GM18502 (cell line): ENCODE measurements around the gene CYTH3.
"Not testable (repeated sequence)": the region's sequence is repeated elsewhere in the genome, so short reads cannot be mapped to it uniquely, and the experiment has no call there.

Source experiments
- ATAC-seq: cut with Tn5 transposase; IDR thresholded peaks from one replicate; pipeline ENCODE4 v1.9.1; 2021; ENCODE audit warnings: mild to moderate bottlenecking; ENCODE audit not compliant: unreplicated experiment, poor library complexity

Gene CYTH3

GRCh38 chr7:6272481-6273323 lies at the start of gene CYTH3:
Gene CYTH3 (minus strand): TSS chr7:6272624. CDS start chr7:6272507, 117 bp downstream.
- peak; percentile 88 for ATAC-seq

- ATAC-seq, result no peak
Observed at GRCh38 chr7:6320791-6321190, 48.4 kb upstream of the CYTH3 start.

GRCh38 chr7:6317797-6318438 lies 45.5 kb upstream of the CYTH3 start:
- no peak for ATAC-seq

- ATAC-seq, result no peak
Observed at GRCh38 chr7:6316226-6316625, 43.8 kb upstream of the CYTH3 start.

GRCh38 chr7:6315746-6316145 lies 43.3 kb upstream of the CYTH3 start:
- no peak for ATAC-seq

- no peak for ATAC-seq
Observed at GRCh38 chr7:6310271-6310993, 38.0 kb upstream of the CYTH3 start.

- no peak for ATAC-seq
Observed at GRCh38 chr7:6307762-6308161, 35.3 kb upstream of the CYTH3 start.

- ATAC-seq, result no peak
Observed at GRCh38 chr7:6306471-6306870, 34.0 kb upstream of the CYTH3 start.

GRCh38 chr7:6305330-6305729 lies 32.9 kb upstream of the CYTH3 start:
- ATAC-seq, result no peak

- not testable (repeated sequence) for ATAC-seq
Observed at GRCh38 chr7:6301446-6301845, 29.0 kb upstream of the CYTH3 start.

- ATAC-seq, result no peak
Observed at GRCh38 chr7:6299774-6300173, 27.4 kb upstream of the CYTH3 start.

- no peak for ATAC-seq
Observed at GRCh38 chr7:6294839-6295238, 22.4 kb upstream of the CYTH3 start.

- ATAC-seq, result no peak
Observed at GRCh38 chr7:6293202-6293601, 20.8 kb upstream of the CYTH3 start.

GRCh38 chr7:6291941-6292340 lies 19.5 kb upstream of the CYTH3 start:
- not testable (repeated sequence) for ATAC-seq

GRCh38 chr7:6291531-6291930 lies 19.1 kb upstream of the CYTH3 start:
- ATAC-seq, result no peak

- no peak for ATAC-seq
Observed at GRCh38 chr7:6290319-6290741, 17.9 kb upstream of the CYTH3 start.

- ATAC-seq, result no peak
Observed at GRCh38 chr7:6288270-6288860, 15.9 kb upstream of the CYTH3 start.

GRCh38 chr7:6286486-6286885 lies 14.1 kb upstream of the CYTH3 start:
- ATAC-seq, result no peak

- ATAC-seq, result no peak
Observed at GRCh38 chr7:6284461-6285360, 12.3 kb upstream of the CYTH3 start.

GRCh38 chr7:6284055-6284400 lies 11.6 kb upstream of the CYTH3 start:
- no peak for ATAC-seq
